A549 (cell line): ENCODE results near the gene AFAP1. TPM values are rescaled to one million over a fixed set of nuclear protein-coding genes. Genes with fewer than 3 reads are reported as not detected.

Experiments
- ATAC-seq, 2 experiments: fragments of 200-7000 bp in 1 of 2; fragments of >200 bp in 1 of 2; cut with Nextera tagmentation in 1 of 2; cut with Tn5 transposase in 1 of 2; 3 replicates each; pipeline versions ENCODE4 v1.8.0 to v1.9.1; 2018 to 2020; ENCODE audit warnings: mild to moderate bottlenecking in 1 of 2, moderate library complexity in 1 of 2
- CTCF ChIA-PET: fragments of 300-600 bp; sonication (Branson Sonifier 250); formaldehyde crosslinking; extraction: SDS; loops from one replicate; lab custom pipeline; 2021; ENCODE audit warnings: antibody characterized with exemption, inconsistent platforms; lab: Yijun Ruan, JAX
- POLR2A ChIA-PET: fragments of 350-600 bp; formaldehyde crosslinking; extraction: SDS; loops from one replicate; lab custom pipeline; 2021; ENCODE audit warnings: antibody characterized with exemption, inconsistent platforms; lab: Yijun Ruan, JAX
- DNase-seq, 2 experiments: peaks; one replicate each; pipeline versions ENCODE4 v3.0.0 to v3.0.0-alpha.2; 2011 to 2016; ENCODE audit warnings: low read depth in 1 of 2, low spot score in 1 of 2
- FAIRE-seq: peaks from 2 replicates; lab custom pipeline; 2011; peaks lifted over from hg19 to GRCh38; lab: Jason Lieb, UNC
- H3K27ac ChIP-seq, 2 experiments: fragments of >200 bp; sonication (Bioruptor Twin); formaldehyde crosslinking; 3 replicates each; pipeline ENCODE4 v1.5.1; 2016 to 2017
- H3K4me1 ChIP-seq: fragments of >200 bp; sonication (Bioruptor Twin); formaldehyde crosslinking; 3 replicates; pipeline ENCODE4 v1.6.1; 2016
- H3K4me2 ChIP-seq: fragments of >200 bp; sonication (Bioruptor Twin); formaldehyde crosslinking; 3 replicates; pipeline ENCODE4 v1.6.1; 2016
- H3K4me3 ChIP-seq: fragments of >200 bp; sonication (Bioruptor Twin); formaldehyde crosslinking; 3 replicates; pipeline ENCODE4 v1.5.1; 2016
- H3K9me3 ChIP-seq: fragments of >200 bp; sonication (Bioruptor Twin); formaldehyde crosslinking; 3 replicates; pipeline ENCODE4 v1.6.1; 2016
- CBX2 ChIP-seq: fragments of 200-600 bp; sonication (generic); IDR thresholded peaks from 2 replicates; pipeline ENCODE4 v1.6.1; 2016; ENCODE audit warnings: low read depth, mild to moderate bottlenecking, borderline replicate concordance
- EHF ChIP-seq: fragments of 250-450 bp; sonication (Bioruptor Pico); IDR thresholded peaks from 2 replicates; pipeline ENCODE4 v1.5.0; 2020; ENCODE audit warnings: mild to moderate bottlenecking
- ELK1 ChIP-seq: fragments of 150-350 bp; IDR thresholded peaks from 2 replicates; pipeline ENCODE4 v1.6.1; 2014; ENCODE audit warnings: low read depth, mild to moderate bottlenecking, low read length
- EP300 ChIP-seq, 2 experiments: fragments of >200 bp; sonication (Bioruptor Twin); formaldehyde crosslinking; IDR thresholded peaks; 2 replicates in 1 of 2; 3 replicates in 1 of 2; pipeline ENCODE4 v1.6.1; 2016 to 2017
- FOSL2 ChIP-seq, 2 experiments: fragments of 450-650 bp in 1 of 2; fragments of >200 bp in 1 of 2; sonication (Bioruptor Twin) in 1 of 2; formaldehyde crosslinking; IDR thresholded peaks; 2 replicates each; pipeline versions ENCODE4 v1.5.0 to v1.6.1; 2016 to 2020; ENCODE audit warnings: mild to moderate bottlenecking in 1 of 2, moderate library complexity in 1 of 2
- FOXS1 ChIP-seq: fragments of 250-450 bp; sonication (Bioruptor Pico); IDR thresholded peaks from 2 replicates; pipeline ENCODE4 v1.5.0; 2020; ENCODE audit warnings: mild to moderate bottlenecking, moderate library complexity
- HDAC2 ChIP-seq: fragments of 200-600 bp; sonication (generic); IDR thresholded peaks from 2 replicates; pipeline ENCODE4 v1.6.1; 2016
- HEYL ChIP-seq: fragments of 250-450 bp; sonication (Bioruptor Pico); IDR thresholded peaks from 2 replicates; pipeline ENCODE4 v1.8.0; 2021; ENCODE audit warnings: mild to moderate bottlenecking, moderate library complexity
- HOXB5 ChIP-seq: fragments of 250-450 bp; sonication (Bioruptor Pico); IDR thresholded peaks from 2 replicates; pipeline ENCODE4 v1.5.0; 2020; ENCODE audit warnings: mild to moderate bottlenecking, moderate library complexity
- JUN ChIP-seq, 2 experiments: fragments of >200 bp; sonication (Bioruptor Twin); formaldehyde crosslinking; IDR thresholded peaks; 2 replicates in 1 of 2; 3 replicates in 1 of 2; pipeline ENCODE4 v1.6.1; 2016 to 2017
- JUNB ChIP-seq: fragments of >200 bp; sonication (Bioruptor Twin); formaldehyde crosslinking; IDR thresholded peaks from 2 replicates; pipeline ENCODE4 v1.6.1; 2016
- KDM1A ChIP-seq: fragments of 200-600 bp; sonication (generic); IDR thresholded peaks from 2 replicates; pipeline ENCODE4 v1.6.1; 2016; ENCODE audit warnings: low read depth, mild to moderate bottlenecking
- MAFK ChIP-seq: fragments of 450-650 bp; IDR thresholded peaks from 2 replicates; pipeline ENCODE4 v1.6.1; 2014; ENCODE audit not compliant: partially characterized antibody
- MYC ChIP-seq: IDR thresholded peaks from 2 replicates; pipeline ENCODE4 v1.6.1; 2012; ENCODE audit warnings: mild to moderate bottlenecking, inconsistent platforms, low read length, improper control_type of control experiment, borderline replicate concordance
- NFE2L2 ChIP-seq: fragments of 150-350 bp; conservative IDR thresholded peaks from 2 replicates; pipeline ENCODE4 v1.6.1; 2014; ENCODE audit warnings: low read length
- NPAS2 ChIP-seq: fragments of 250-450 bp; sonication (Bioruptor Pico); IDR thresholded peaks from 2 replicates; pipeline ENCODE4 v1.8.0; 2022; ENCODE audit warnings: mild to moderate bottlenecking, moderate library complexity, borderline replicate concordance
- PBX3 ChIP-seq: IDR thresholded peaks from 2 replicates; pipeline ENCODE4 v1.6.1; 2012
- POLR2A ChIP-seq: IDR thresholded peaks from 2 replicates; pipeline ENCODE4 v1.6.1; 2012; ENCODE audit warnings: mild to moderate bottlenecking, low read length
- SMC3 ChIP-seq: fragments of >200 bp; sonication (Bioruptor Twin); formaldehyde crosslinking; IDR thresholded peaks from 3 replicates; pipeline ENCODE4 v1.6.1; 2018; ENCODE audit warnings: inconsistent platforms
- ZFP36 ChIP-seq: fragments of 450-650 bp; IDR thresholded peaks from 2 replicates; pipeline ENCODE4 v1.6.1; 2014; ENCODE audit warnings: borderline replicate concordance; ENCODE audit not compliant: partially characterized antibody
- ZSCAN20 ChIP-seq: fragments of 250-450 bp; sonication (Bioruptor Pico); IDR thresholded peaks from 2 replicates; pipeline ENCODE4 v1.8.0; 2022; ENCODE audit warnings: mild to moderate bottlenecking, moderate library complexity
- WGBS: methylation state at CpG from one replicate; pipeline ENCODE4 v1.1.6; 2017; ENCODE audit errors: missing lambda C conversion rate; 5-methylcytosine and 5-hydroxymethylcytosine counted together
- polyA plus RNA-seq, 4 experiments: library from polyadenylated mRNA; depleted of rRNA in 3 of 4; stranded (reverse); fragments of >200 nt; fragmentation: RNase III in 1 of 4; extraction: RNeasy Plus Mini Kit Qiagen cat#74134 plus additional on column Dnase treatment in 1 of 4; gene quantifications; 2 replicates in 3 of 4; 3 replicates in 1 of 4; pipeline ENCODE4 v1.2.3, GENCODE V29; 2011 to 2017
- TF ChIP-seq, protein P1 (sequence below): IDR thresholded peaks from 2 replicates; pipeline ENCODE4 v1.6.1; 2012
- TF ChIP-seq, protein P2 (sequence below): fragments of 250-450 bp; sonication (Bioruptor Pico); IDR thresholded peaks from 2 replicates; pipeline ENCODE4 v1.5.0; 2020; ENCODE audit warnings: low read depth, mild to moderate bottlenecking, moderate library complexity

AFAP1 gene
- polyA plus RNA-seq, 2 of the 4 experiments (the other 2 are of a cell fraction): 25.4 to 29.6 TPM

DNA sequence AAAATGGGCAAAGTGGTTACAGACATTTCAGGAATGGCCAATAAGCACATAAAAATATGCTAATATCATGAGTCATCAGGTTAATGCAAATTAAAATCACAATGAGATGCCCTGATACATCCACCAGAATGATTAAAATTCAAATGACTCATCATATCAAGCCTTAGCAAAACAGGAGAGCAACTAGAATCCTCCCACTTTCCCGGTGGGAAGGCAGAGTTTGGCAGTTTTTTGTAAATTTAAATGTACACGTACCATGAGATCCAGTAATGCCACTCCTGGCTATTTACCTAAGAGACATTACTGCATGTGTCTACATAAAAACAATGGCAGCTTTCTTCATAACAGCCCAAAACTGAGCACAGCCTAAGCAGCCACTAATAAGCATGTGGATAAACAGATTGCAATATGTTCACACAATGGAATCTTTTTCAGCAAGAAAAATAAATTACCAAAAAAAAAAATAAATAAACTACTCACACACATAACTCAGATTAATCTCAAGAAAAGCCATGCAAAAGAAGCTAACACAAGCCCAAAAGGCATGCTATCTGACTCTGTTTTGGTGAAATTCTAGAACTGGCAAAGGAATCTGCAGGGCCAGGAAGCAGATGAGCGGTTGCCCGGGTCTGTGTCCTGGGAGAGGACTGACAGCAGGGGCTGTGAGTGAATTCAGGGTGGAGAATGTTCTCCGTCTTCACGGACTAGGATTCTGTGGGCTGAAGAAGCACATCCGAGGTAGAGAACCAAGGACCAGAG, 48.8 kb downstream of the AFAP1 start:
- ChIA-PET CTCF (interaction anchor here (1.0 to 1.5 kb wide), 2 partner anchors 14 to 87 kb away, joined by 3 to 5 read pairs; no protein-coding TSS in a partner anchor), POLR2A (no interaction called here)
- Histone ChIP-seq H3K4me1 (peaks cover 59% of the 10 kb centered on the region), H3K4me2 (peak overlapping the region; percentile 74), H3K27ac (peak overlapping the region; percentile 60 to 85), H3K9me3 (peaks cover 14% of the 10 kb centered on the region), H3K4me3 (no peak overlapping the region)
- ATAC-seq: peak; percentile 56 to 57; a peak in 4 of 6 replicates
- no peak for FAIRE-seq
- 21% methylated on average over 7 of the region's 7 CpGs for WGBS
- DNase-seq: peak in 1 of 2 experiments; percentile 57
- TF ChIP-seq FOSL2 (IDR thresholded peaks at IDR 0.05) (0 out of 2 replicates have a peak, but pooled peaks have one; percentile 16), FOSL2 (CRISPR knock-in tag; IDR thresholded peaks at IDR 0.05) (peak; percentile 95), JUN (IDR thresholded peaks at IDR 0.05) (0 out of 5 replicates have a peak, but pooled peaks of 1 of the 2 experiments have one; percentile 28), MAFK (peak; percentile 92), JUNB (no peak), POLR2A (no peak), NFE2L2 (peak; percentile 65)
- TF ChIP-seq, protein P1, sequence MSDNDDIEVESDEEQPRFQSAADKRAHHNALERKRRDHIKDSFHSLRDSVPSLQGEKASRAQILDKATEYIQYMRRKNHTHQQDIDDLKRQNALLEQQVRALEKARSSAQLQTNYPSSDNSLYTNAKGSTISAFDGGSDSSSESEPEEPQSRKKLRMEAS: 0 out of 2 replicates have a peak, but pooled peaks have one; percentile 21

DNA sequence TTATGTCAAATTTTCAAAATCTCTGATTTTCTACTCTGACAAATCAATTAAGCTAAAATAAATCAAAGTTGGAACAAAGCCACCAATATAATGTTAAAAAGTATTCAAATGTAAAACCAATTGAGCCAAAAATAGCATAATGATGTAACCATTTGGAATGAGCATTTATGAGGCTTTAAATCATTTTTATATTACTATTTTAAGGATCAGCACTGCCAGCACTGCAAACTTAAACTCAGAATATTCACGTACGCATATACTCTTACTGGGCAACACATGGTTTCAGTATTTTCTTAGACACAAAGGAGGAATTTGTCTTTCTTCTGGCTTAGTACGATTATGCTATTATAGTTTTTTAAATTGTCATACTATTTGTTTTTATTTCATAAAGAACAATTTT, 52.2 kb downstream of the AFAP1 start:
- Histone ChIP-seq H3K9me3 (peaks cover 14% of the 10 kb centered on the region), H3K4me3 (no peak overlapping the region), H3K4me1 (peaks cover 62% of the 10 kb centered on the region), H3K4me2 (no peak overlapping the region), H3K27ac (no peak overlapping the region)
- ATAC-seq (no peak), FAIRE-seq (no peak), DNase-seq (no peak)
- CTCF ChIA-PET: interaction anchor here (1.5 kb wide), 1 partner anchor 12 kb away, joined by 4 read pairs; no protein-coding TSS in a partner anchor
- 96% methylated on average over 3 of the region's 3 CpGs for whole genome bisulfite sequencing
- POLR2A ChIA-PET: no interaction called here
- TF ChIP-seq NPAS2 (CRISPR knock-in tag): no peak
- no peak for TF ChIP-seq EP300 (IDR thresholded peaks at IDR 0.05)
- no peak for TF ChIP-seq FOXS1 (CRISPR knock-in tag)
- TF ChIP-seq ZFP36: no peak
- TF ChIP-seq ELK1: no peak
- TF ChIP-seq MYC: no peak
- TF ChIP-seq, protein P2, sequence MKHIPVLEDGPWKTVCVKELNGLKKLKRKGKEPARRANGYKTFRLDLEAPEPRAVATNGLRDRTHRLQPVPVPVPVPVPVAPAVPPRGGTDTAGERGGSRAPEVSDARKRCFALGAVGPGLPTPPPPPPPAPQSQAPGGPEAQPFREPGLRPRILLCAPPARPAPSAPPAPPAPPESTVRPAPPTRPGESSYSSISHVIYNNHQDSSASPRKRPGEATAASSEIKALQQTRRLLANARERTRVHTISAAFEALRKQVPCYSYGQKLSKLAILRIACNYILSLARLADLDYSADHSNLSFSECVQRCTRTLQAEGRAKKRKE: no peak
- TF ChIP-seq ZSCAN20: no peak
- TF ChIP-seq POLR2A: no peak
- TF ChIP-seq PBX3: no peak
- no peak for TF ChIP-seq CBX2
- no peak for TF ChIP-seq HOXB5 (CRISPR knock-in tag)
- TF ChIP-seq SMC3: no peak
- no peak for TF ChIP-seq HDAC2
- no peak for TF ChIP-seq HEYL (CRISPR knock-in tag)
- no peak for TF ChIP-seq EHF
- no peak for TF ChIP-seq KDM1A
